Lung (tissue), 12 donors: ENCODE results near the gene RFX1. TPM values are rescaled to one million over a fixed set of nuclear protein-coding genes. Genes with fewer than 3 reads are reported as not detected.
"Not testable (repeated sequence)": the region's sequence is repeated elsewhere in the genome, so short reads cannot be mapped to it uniquely, and the experiment has no call there.

ENCODE experiments used
- ATAC-seq: fragments of 200-7000 bp; cut with Tn5 transposase; one replicate; pipeline ENCODE4 v1.9.1; 2020; ENCODE audit warnings: moderate number of reproducible peaks; ENCODE audit not compliant: insufficient read depth, low FRiP score
- DNase-seq, 3 donors: peaks; one replicate each; pipeline ENCODE4 v3.0.0-alpha.2; 2013 to 2017
- H3K27ac ChIP-seq, 2 donors: one replicate each; pipeline ENCODE4 v1.5.1; 2013; ENCODE audit warnings: mild to moderate bottlenecking in 2 of 2, moderate library complexity in 2 of 2, control low read depth in 1 of 2, inconsistent platforms in 1 of 2, low read depth in 1 of 2, low read length in 1 of 2
- H3K27me3 ChIP-seq, 3 donors: one replicate each; pipeline ENCODE4 v1.5.1; 2013; ENCODE audit warnings: low read length in 2 of 3; ENCODE audit not compliant: control insufficient read depth in 3 of 3, insufficient read depth in 3 of 3
- H3K36me3 ChIP-seq, 4 donors: one replicate each; pipeline ENCODE4 v1.5.1; 2013; ENCODE audit warnings: low read length in 4 of 4, mild to moderate bottlenecking in 1 of 4, moderate library complexity in 1 of 4; ENCODE audit not compliant: control insufficient read depth in 4 of 4, insufficient read depth in 4 of 4
- H3K4me1 ChIP-seq, 5 donors: one replicate each; pipeline ENCODE4 v1.5.1; 2013; ENCODE audit warnings: low read length in 5 of 5, mild to moderate bottlenecking in 2 of 5, moderate library complexity in 1 of 5; ENCODE audit not compliant: control insufficient read depth in 5 of 5, insufficient read depth in 5 of 5
- H3K4me3 ChIP-seq: one replicate; pipeline ENCODE4 v1.5.1; 2013; ENCODE audit warnings: mild to moderate bottlenecking, control low read depth, moderate library complexity
- H3K9ac ChIP-seq, 2 donors: one replicate each; pipeline ENCODE4 v1.5.1; 2013; ENCODE audit warnings: low read length in 2 of 2, control low read depth in 1 of 2; ENCODE audit not compliant: insufficient read depth in 1 of 2
- H3K9me3 ChIP-seq, 4 donors: one replicate each; pipeline ENCODE4 v1.5.1; 2013; ENCODE audit warnings: low read length in 3 of 4, mild to moderate bottlenecking in 1 of 4, moderate library complexity in 1 of 4; ENCODE audit not compliant: control insufficient read depth in 4 of 4, insufficient read depth in 3 of 4
- CTCF ChIP-seq: IDR thresholded peaks from 2 replicates; pipeline ENCODE4 v1.5.1; 2012; ENCODE audit warnings: mild to moderate bottlenecking; ENCODE audit errors: control extremely low read depth, extremely low read depth
- WGBS, 2 donors: extraction: QIAGEN DNeasy Blood & Tissue Kit; methylation state at CpG; one replicate each; pipeline ENCODE4 v1.1.7; 2013; 5-methylcytosine and 5-hydroxymethylcytosine counted together
- polyA plus RNA-seq, 2 donors: library from polyadenylated mRNA; stranded (reverse); fragments of 200-250 nt; gene quantifications; one replicate each; pipeline ENCODE4 v1.2.1, GENCODE V29; 2013
- total RNA-seq, 2 donors: library from RNA; depleted of rRNA in 1 of 2; stranded (reverse); fragments of >200 nt in 1 of 2; gene quantifications; one replicate each; pipeline ENCODE4 v1.2.1, GENCODE V29; 2014 to 2021
- donor health status: control.
- donor health status: control.
- donor health status: Bipolar disorder and iron deficiency.
- donor health status: healthy.
- donor health status: DM: yes; HTN: yes; CAD: no.

Gene RFX1
- total and polyA plus RNA-seq, 4 donors, result 5.7 to 18.6 (median 8.0) TPM

- H3K9me3 ChIP-seq, result peaks cover 0 to 6% (median 0%) of the 10 kb centered on the region in 4 donors
- ATAC-seq (no peak), DNase-seq (no peak)
- peaks cover 0 to 10% (median 0%) of the 10 kb centered on the region in 5 donors for H3K4me1 ChIP-seq
- no peak overlapping the region for H3K4me3 ChIP-seq
- peaks cover 4 to 50% (median 17%) of the 10 kb centered on the region in 4 donors for H3K36me3 ChIP-seq
- no peak for TF ChIP-seq CTCF
- no peaks in the 10 kb centered on the region for H3K27me3 ChIP-seq
- WGBS, 2 donors, result 96 to 97% methylated on average over 28 of the region's 28 CpGs
- no peak overlapping the region for H3K9ac ChIP-seq
- no peak overlapping the region for H3K27ac ChIP-seq
Observed at GRCh38 chr19:13923194-13923987, 82.7 kb downstream of the RFX1 start.

- H3K36me3 ChIP-seq, result peaks cover 4 to 49% (median 16%) of the 10 kb centered on the region in 4 donors
- WGBS, 2 donors, result 97 to 98% methylated on average over 6 of the region's 6 CpGs
- H3K27ac ChIP-seq, H3K9me3 ChIP-seq, DNase-seq, H3K4me1 ChIP-seq, H3K27me3 ChIP-seq, H3K9ac ChIP-seq, H3K4me3 ChIP-seq, ATAC-seq: not testable (repeated sequence)
Observed at GRCh38 chr19:13922118-13922517, 84.0 kb downstream of the RFX1 start.

- peak; percentile 59 for ATAC-seq
- WGBS, 2 donors, result 96 to 97% methylated on average over 2 of the region's 2 CpGs
- no peak overlapping the region for H3K4me3 ChIP-seq
- no peak overlapping the region for H3K9ac ChIP-seq
- H3K36me3 ChIP-seq, result peaks cover 4 to 45% (median 16%) of the 10 kb centered on the region in 4 donors
- H3K9me3 ChIP-seq, result peaks cover 0 to 6% (median 0%) of the 10 kb centered on the region in 4 donors
- no peaks in the 10 kb centered on the region for H3K4me1 ChIP-seq
- no peak for TF ChIP-seq CTCF
- H3K27ac ChIP-seq, result no peak overlapping the region
- no peaks in the 10 kb centered on the region for H3K27me3 ChIP-seq
- DNase-seq, result peak in 2 of 3 donors; percentile 26 to 37
Observed at GRCh38 chr19:13920940-13921747, 85.0 kb downstream of the RFX1 start.

- no peak for ATAC-seq
- Histone ChIP-seq H3K27ac (no peak overlapping the region), H3K9ac (no peak overlapping the region), H3K4me1 (no peaks in the 10 kb centered on the region), H3K4me3 (no peak overlapping the region), H3K9me3 (peaks cover 0 to 6% (median 0%) of the 10 kb centered on the region in 4 donors), H3K36me3 (peaks cover 4 to 46% (median 18%) of the 10 kb centered on the region in 4 donors), H3K27me3 (no peaks in the 10 kb centered on the region)
- TF ChIP-seq CTCF, result no peak
- no peak for DNase-seq
- 98 to 99% methylated on average over 11 of the region's 11 CpGs for WGBS, 2 donors
Observed at GRCh38 chr19:13920524-13920923, 85.6 kb downstream of the RFX1 start.
